SU-DHL-6 (cell line): ENCODE results near the gene SLC66A1.
"Not testable (repeated sequence)": the region's sequence is repeated elsewhere in the genome, so short reads cannot be mapped to it uniquely, and the experiment has no call there.

Experiments
- H2AFZ ChIP-seq: fragments of 200-600 bp; sonication (generic); 2 replicates; pipeline ENCODE4 v1.6.1; 2014; ENCODE audit warnings: low read depth, mild to moderate bottlenecking, moderate library complexity, mixed read lengths, antibody characterized with exemption, low read length; ENCODE audit not compliant: severe bottlenecking
- H3F3A ChIP-seq: fragments of 200-600 bp; shearing (Covaris generic); 2 replicates; pipeline ENCODE4 v1.6.0; 2016; ENCODE audit warnings: antibody characterized with exemption, mild to moderate bottlenecking; ENCODE audit not compliant: insufficient read depth
- H3K27ac ChIP-seq: fragments of 200-600 bp; sonication (generic); 2 replicates; pipeline ENCODE4 v1.5.1; 2016; ENCODE audit warnings: low read depth, mild to moderate bottlenecking, low read length, moderate library complexity, mixed read lengths
- H3K27me3 ChIP-seq: fragments of 200-600 bp; sonication (generic), shearing (Covaris generic); 2 replicates; pipeline ENCODE4 v1.6.0; 2014; ENCODE audit warnings: mild to moderate bottlenecking, low read length
- H3K36me3 ChIP-seq: fragments of 200-600 bp; sonication (generic); 2 replicates; pipeline ENCODE4 v1.6.1; 2014; ENCODE audit warnings: mild to moderate bottlenecking, low read length, mixed read lengths
- H3K4me2 ChIP-seq: fragments of 300-600, 200-600 bp; shearing (Covaris generic), sonication (generic); 2 replicates; pipeline ENCODE4 v1.6.0; 2014; ENCODE audit warnings: low read length, low read depth, mild to moderate bottlenecking; ENCODE audit not compliant: poor library complexity, severe bottlenecking
- H3K4me3 ChIP-seq: fragments of 200-600 bp; sonication (generic); 2 replicates; pipeline ENCODE4 v1.5.1; 2014; ENCODE audit warnings: antibody characterized with exemption, low read length, mild to moderate bottlenecking, mixed read lengths; ENCODE audit not compliant: insufficient read depth, poor library complexity, severe bottlenecking
- H3K79me2 ChIP-seq: fragments of 200-600 bp; sonication (generic); 2 replicates; pipeline ENCODE4 v1.6.1; 2014; ENCODE audit warnings: mild to moderate bottlenecking, low read length, moderate library complexity; ENCODE audit not compliant: insufficient read depth
- H3K9ac ChIP-seq: fragments of 200-600 bp; sonication (generic); 2 replicates; pipeline ENCODE4 v1.7.0; 2014; ENCODE audit warnings: mild to moderate bottlenecking, low read length
- H3K9me2 ChIP-seq: fragments of 200-600 bp; sonication (generic); replicated peaks from 2 replicates; pipeline ENCODE4 v1.6.1; 2014; ENCODE audit warnings: low read length; ENCODE audit not compliant: insufficient read depth
- H3K9me3 ChIP-seq: fragments of 200-600 bp; sonication (generic); 2 replicates; pipeline ENCODE4 v1.6.1; 2014; ENCODE audit warnings: low read length, mixed read lengths; ENCODE audit not compliant: insufficient read depth
- H4K20me1 ChIP-seq: fragments of 200-600 bp; sonication (generic); 2 replicates; pipeline ENCODE4 v1.6.1; 2014; ENCODE audit warnings: low read depth, mild to moderate bottlenecking, antibody characterized with exemption, low read length, moderate library complexity, mixed read lengths
- EZH2phosphoT487 ChIP-seq: fragments of 200-600 bp; sonication (generic), shearing (Covaris generic); conservative IDR thresholded peaks from 2 replicates; pipeline ENCODE4 v1.6.1; 2018; ENCODE audit warnings: mild to moderate bottlenecking, antibody characterized with exemption, low read length, moderate library complexity, mixed read lengths
- TF ChIP-seq, protein P1 (sequence below): fragments of 200-600 bp; sonication (generic); IDR thresholded peaks from one replicate; pipeline ENCODE4 v1.5.1; 2017; ENCODE audit warnings: antibody characterized with exemption, mild to moderate bottlenecking, low read length, moderate library complexity; ENCODE audit not compliant: insufficient read depth, poor library complexity, severe bottlenecking

Gene SLC66A1

DNA sequence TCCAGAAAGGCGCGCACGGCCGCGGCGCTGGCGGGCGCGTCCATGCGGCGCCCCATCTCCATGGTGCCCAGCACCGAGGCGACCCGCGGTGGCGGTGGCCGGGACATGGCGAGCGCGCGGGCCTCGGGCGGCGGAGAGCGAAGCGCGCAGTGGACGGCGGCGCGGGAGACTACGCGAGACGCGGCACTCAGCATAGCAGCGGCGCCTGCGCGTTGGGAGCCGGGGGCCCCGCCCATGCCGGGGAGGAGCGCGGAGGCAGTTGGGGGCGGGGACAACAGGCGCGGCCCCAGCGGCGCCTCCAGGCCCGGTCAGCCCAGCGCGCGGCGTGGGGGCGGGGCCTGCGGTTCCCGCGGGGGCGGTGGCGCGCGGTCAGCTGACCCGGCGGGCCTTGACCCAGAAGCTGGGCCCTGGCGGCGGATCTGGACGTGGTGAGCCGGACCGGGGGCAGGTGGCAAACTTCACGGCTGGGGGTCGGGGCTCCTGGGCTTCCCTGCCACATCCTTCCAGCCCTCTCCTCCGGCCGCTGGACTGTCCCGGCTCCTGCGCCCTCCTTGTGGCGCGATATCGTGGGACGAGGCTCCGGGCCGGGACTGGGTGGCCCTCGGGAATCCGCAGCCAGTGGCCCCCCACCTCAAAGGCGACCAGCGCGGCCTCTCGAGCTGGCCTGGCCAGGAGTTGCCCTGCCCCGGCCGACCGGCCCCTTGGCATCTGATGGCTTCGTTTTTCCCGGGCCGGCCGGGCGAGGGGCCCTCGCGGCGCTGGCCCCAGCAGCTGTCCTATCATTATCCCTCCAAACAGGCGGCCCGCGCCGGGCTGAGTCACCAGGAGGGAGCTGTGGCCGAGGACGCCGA lies at the start of gene SLC66A1, which contains the start of gene AKR7A2:
Gene SLC66A1 (plus strand): TSS at position 396 of the 851 bp plus-strand sequence. CDS start 5,352 bp downstream, outside the sequence.
Gene AKR7A2 (minus strand): TSS at position 214 of the 851 bp plus-strand sequence. CDS start 20 bp downstream, at position 194.
- H3K4me3 ChIP-seq, result peak within 1 kb of the TSS; percentile 93
- H3K79me2 ChIP-seq, result no peaks in the 10 kb centered on the region
- no peak within 1 kb of the TSS for H3K27ac ChIP-seq
- no peaks in the 10 kb centered on the region for H3K9me2 ChIP-seq
- peak within 1 kb of the TSS; percentile 96 for H3K9ac ChIP-seq
- no peaks in the 10 kb centered on the region for H3K27me3 ChIP-seq
- no peaks in the 10 kb centered on the region for H3K9me3 ChIP-seq
- peaks cover 7% of the 10 kb centered on the region; the same call in 1 of the 2 replicates for H3F3A ChIP-seq
- peak within 1 kb of the TSS; percentile 77 for H3K4me2 ChIP-seq
- H4K20me1 ChIP-seq, result no peaks in the 10 kb centered on the region
- peak within 1 kb of the TSS; percentile 94 for H2AFZ ChIP-seq
- TF ChIP-seq, protein P1, sequence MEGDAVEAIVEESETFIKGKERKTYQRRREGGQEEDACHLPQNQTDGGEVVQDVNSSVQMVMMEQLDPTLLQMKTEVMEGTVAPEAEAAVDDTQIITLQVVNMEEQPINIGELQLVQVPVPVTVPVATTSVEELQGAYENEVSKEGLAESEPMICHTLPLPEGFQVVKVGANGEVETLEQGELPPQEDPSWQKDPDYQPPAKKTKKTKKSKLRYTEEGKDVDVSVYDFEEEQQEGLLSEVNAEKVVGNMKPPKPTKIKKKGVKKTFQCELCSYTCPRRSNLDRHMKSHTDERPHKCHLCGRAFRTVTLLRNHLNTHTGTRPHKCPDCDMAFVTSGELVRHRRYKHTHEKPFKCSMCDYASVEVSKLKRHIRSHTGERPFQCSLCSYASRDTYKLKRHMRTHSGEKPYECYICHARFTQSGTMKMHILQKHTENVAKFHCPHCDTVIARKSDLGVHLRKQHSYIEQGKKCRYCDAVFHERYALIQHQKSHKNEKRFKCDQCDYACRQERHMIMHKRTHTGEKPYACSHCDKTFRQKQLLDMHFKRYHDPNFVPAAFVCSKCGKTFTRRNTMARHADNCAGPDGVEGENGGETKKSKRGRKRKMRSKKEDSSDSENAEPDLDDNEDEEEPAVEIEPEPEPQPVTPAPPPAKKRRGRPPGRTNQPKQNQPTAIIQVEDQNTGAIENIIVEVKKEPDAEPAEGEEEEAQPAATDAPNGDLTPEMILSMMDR, result no peak
- TF ChIP-seq EZH2phosphoT487, result no peak
- no peaks in the 10 kb centered on the region for H3K36me3 ChIP-seq

DNA sequence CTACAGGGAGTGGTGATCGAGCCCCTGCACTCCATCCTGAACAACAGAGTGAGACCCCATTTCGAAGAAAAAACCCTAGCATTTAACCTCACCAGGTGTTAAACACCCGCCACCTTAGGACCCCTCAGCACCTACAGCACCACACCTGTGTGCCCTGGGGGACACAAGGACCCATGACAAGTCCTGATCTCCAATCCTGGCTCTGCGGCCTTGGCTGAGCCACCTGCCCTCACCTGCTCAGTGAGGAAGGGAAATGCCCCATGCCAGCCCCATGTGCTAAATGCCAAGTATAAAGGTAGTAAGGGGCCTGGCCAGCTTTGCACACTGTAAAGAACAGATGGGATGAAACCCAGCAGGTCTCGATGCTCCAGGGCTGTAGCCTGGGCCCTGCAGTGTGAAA lies 49.4 kb upstream of the SLC66A1 start:
- no peaks in the 10 kb centered on the region for H3K79me2 ChIP-seq
- H3K9ac ChIP-seq, result no peak overlapping the region
- H3K27me3 ChIP-seq, result no peaks in the 10 kb centered on the region
- no peak overlapping the region for H3K4me3 ChIP-seq
- no peak overlapping the region for H2AFZ ChIP-seq
- no peaks in the 10 kb centered on the region for H3K36me3 ChIP-seq
- no peaks in the 10 kb centered on the region for H3F3A ChIP-seq
- no peaks in the 10 kb centered on the region for H4K20me1 ChIP-seq
- TF ChIP-seq, protein P1, result no peak
- TF ChIP-seq EZH2phosphoT487, result no peak
- no peaks in the 10 kb centered on the region for H3K9me2 ChIP-seq
- no peak overlapping the region for H3K27ac ChIP-seq
- H3K9me3 ChIP-seq, result no peaks in the 10 kb centered on the region
- H3K4me2 ChIP-seq, result no peak overlapping the region

- H3K27me3 ChIP-seq, result no peaks in the 10 kb centered on the region
- TF ChIP-seq, protein P1, result no peak
- no peak for TF ChIP-seq EZH2phosphoT487
- H3F3A ChIP-seq, result no peaks in the 10 kb centered on the region
- H3K36me3 ChIP-seq, result no peaks in the 10 kb centered on the region
- no peak overlapping the region for H3K4me2 ChIP-seq
- no peak overlapping the region for H3K4me3 ChIP-seq
- H2AFZ ChIP-seq, result no peak overlapping the region
- H3K27ac ChIP-seq, result no peak overlapping the region
- no peaks in the 10 kb centered on the region for H3K9me3 ChIP-seq
- H3K79me2 ChIP-seq, result no peaks in the 10 kb centered on the region
- no peaks in the 10 kb centered on the region for H3K9me2 ChIP-seq
- H4K20me1 ChIP-seq, result no peaks in the 10 kb centered on the region
- no peak overlapping the region for H3K9ac ChIP-seq
These were observed 43.7 kb upstream of the SLC66A1 start for GRCh38 chr1:19268445-19268844.

DNA sequence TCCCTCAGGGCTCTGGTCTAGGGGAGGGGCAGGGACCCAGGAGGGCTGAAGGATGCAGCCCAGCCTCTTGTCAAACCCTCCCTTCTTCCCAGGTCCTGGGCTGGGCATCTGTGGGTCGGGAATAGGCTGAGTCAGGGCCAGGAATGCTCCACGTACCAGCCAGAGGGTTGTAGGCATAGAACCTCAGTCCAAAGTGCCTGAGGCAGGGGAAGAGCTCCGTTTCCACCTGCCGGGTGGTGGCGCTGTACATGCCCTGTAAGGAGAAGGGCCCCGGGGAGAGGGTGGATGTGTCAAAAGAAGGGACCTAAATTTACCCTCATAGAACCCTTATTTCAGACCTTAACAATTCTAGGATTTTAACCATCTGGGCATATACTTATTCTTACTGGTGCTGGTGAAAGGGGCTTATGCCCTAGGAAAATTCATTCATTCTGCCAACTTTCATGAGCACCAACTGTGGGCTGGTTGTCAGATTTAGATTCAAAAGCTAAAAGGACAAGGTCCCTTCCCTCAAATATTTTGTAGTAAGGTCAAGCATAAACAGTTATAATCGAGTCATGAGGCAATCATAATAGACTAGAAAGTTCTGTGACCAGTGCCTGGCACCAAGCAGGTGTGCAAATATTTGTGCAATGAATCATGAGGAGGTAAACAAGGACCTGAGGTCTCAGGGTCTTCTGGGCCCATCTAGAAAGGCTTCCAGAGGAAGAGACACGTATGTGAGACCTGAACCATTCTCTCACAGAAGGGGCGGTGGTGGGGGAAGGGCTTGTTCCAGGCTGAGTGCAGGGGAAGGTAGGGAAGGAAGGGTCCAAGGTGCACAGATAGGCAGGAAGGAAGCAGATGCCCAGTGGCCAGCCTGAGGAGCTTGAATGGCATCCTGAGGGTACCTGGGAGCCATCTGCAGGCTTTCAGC lies 42.4 kb upstream of the SLC66A1 start:
- not testable (repeated sequence) for H3K27ac ChIP-seq, H3K27me3 ChIP-seq, H2AFZ ChIP-seq, H3K36me3 ChIP-seq, H3K9me2 ChIP-seq, H3K9ac ChIP-seq, H3K4me2 ChIP-seq, H3F3A ChIP-seq, H3K4me3 ChIP-seq, H3K9me3 ChIP-seq, H4K20me1 ChIP-seq, H3K79me2 ChIP-seq

DNA sequence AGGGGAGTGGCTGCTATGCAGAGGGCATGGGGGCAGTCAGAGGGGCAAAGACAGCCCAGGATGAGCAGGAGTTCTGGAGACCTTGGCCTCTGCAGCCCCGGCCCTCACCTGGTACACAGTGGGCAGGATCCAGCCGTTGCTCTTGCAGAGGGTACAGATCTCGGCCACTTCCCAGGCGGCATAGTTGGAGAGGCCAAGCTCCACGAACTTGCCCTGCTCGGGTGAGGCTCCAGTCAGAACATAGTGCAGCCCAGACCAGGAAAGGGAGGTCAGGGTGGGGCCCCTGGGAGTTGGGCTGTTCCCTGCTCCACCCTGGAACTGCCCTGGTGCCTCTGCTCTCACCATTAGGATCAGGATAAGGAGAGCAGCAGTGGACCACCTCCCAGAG lies 41.8 kb upstream of the SLC66A1 start:
- not testable (repeated sequence) for H3K27me3 ChIP-seq, H3K9ac ChIP-seq

More for the DNA sequence above, 41.8 kb upstream of the SLC66A1 start:
- H3K9me3 ChIP-seq, H3F3A ChIP-seq, H3K4me2 ChIP-seq, H4K20me1 ChIP-seq, H3K27ac ChIP-seq, H2AFZ ChIP-seq, H3K36me3 ChIP-seq, H3K4me3 ChIP-seq, H3K79me2 ChIP-seq, H3K9me2 ChIP-seq: not testable (repeated sequence)
